22Rv1 (cell line): ENCODE data around the gene TMEM87B.

Experiments
- CTCF ChIP-seq: fragments of 450-650 bp; IDR thresholded peaks from 2 replicates; pipeline ENCODE4 v1.5.1; 2017; ENCODE audit warnings: mild to moderate bottlenecking
- ZFX ChIP-seq: fragments of 450-650 bp; IDR thresholded peaks from 2 replicates; pipeline ENCODE4 v1.6.1; 2017; ENCODE audit warnings: antibody characterized with exemption, borderline replicate concordance

GRCh38 chr2:112157472-112157871, 102.4 kb downstream of the TMEM87B start:
- TF ChIP-seq CTCF (no peak), ZFX (no peak)
